Spleen (tissue), 7 donors: ENCODE results near the gene CLIC5.

Experiments
- POLR2A ChIP-seq, 3 donors: fragments of 450-650 bp; IDR thresholded peaks; one replicate each; pipeline ENCODE4 v1.5.1; 2017; ENCODE audit warnings: antibody characterized with exemption in 3 of 3, mild to moderate bottlenecking in 1 of 3
- POLR2AphosphoS5 ChIP-seq, 3 donors: sonication (generic); formaldehyde crosslinking; IDR thresholded peaks; one replicate each; pipeline ENCODE4 v1.5.1; 2017; ENCODE audit warnings: antibody characterized with exemption in 3 of 3
- TF ChIP-seq, protein P1 (sequence below), 11 experiments: fragments of 200-600 bp in 7 of 11; fragments of 450-650 bp in 4 of 11; sonication (generic) in 4 of 11; IDR thresholded peaks in 8 of 11; conservative IDR thresholded peaks in 3 of 11; 1 replicate in 7 of 11; 2 replicates in 4 of 11; pipeline versions ENCODE4 v1.4.0 to v1.8.0; 2016 to 2021; ENCODE audit warnings: antibody characterized with exemption in 11 of 11, inconsistent platforms in 4 of 11, mild to moderate bottlenecking in 1 of 11
- donor health status: DM: no; HTN: no; CAD: no; lungs with moderate emphysema.
- donor health status: DM: no; HTN: no; CAD: no.
- donor health status: DM: no; HTN: no; CAD: no.

GRCh38 chr6:45881705-45882467 is 133.8 kb downstream of the CLIC5 start:
- TF ChIP-seq POLR2A (IDR thresholded peaks at IDR 0.05) (no peak), POLR2AphosphoS5 (IDR thresholded peaks at IDR 0.05) (no peak)
- TF ChIP-seq, protein P1, sequence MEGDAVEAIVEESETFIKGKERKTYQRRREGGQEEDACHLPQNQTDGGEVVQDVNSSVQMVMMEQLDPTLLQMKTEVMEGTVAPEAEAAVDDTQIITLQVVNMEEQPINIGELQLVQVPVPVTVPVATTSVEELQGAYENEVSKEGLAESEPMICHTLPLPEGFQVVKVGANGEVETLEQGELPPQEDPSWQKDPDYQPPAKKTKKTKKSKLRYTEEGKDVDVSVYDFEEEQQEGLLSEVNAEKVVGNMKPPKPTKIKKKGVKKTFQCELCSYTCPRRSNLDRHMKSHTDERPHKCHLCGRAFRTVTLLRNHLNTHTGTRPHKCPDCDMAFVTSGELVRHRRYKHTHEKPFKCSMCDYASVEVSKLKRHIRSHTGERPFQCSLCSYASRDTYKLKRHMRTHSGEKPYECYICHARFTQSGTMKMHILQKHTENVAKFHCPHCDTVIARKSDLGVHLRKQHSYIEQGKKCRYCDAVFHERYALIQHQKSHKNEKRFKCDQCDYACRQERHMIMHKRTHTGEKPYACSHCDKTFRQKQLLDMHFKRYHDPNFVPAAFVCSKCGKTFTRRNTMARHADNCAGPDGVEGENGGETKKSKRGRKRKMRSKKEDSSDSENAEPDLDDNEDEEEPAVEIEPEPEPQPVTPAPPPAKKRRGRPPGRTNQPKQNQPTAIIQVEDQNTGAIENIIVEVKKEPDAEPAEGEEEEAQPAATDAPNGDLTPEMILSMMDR (IDR thresholded peaks at IDR 0.05 in 8 of 11, conservative IDR thresholded peaks at IDR 0.05 in 3 of 11), result no peak
